GM13976 (cell line): ENCODE measurements around the gene ANKRD9.

Experiments
- DNase-seq: peaks from one replicate; pipeline ENCODE4 v3.0.0; 2012; ENCODE audit warnings: low spot score
- in situ Hi-C: fragments of 300-500 bp; cut with MboI; formaldehyde crosslinking; loops from one replicate; pipeline ENCODE4 v1.12.0; 2022; ENCODE audit warnings: low sequenced_read_pairs, mixed read lengths, inconsistent platforms; ENCODE audit not compliant: unreplicated experiment
- TF ChIP-seq, protein P1 (sequence below): IDR thresholded peaks from 2 replicates; pipeline ENCODE4 v1.5.1; 2012; ENCODE audit warnings: borderline replicate concordance, mild to moderate bottlenecking; ENCODE audit not compliant: insufficient read depth; ENCODE audit errors: extremely low read depth, missing control alignments, control extremely low read depth

The ANKRD9 gene

GRCh38 chr14:102510616-102511520 lies 1.3 kb upstream of the ANKRD9 start:
- TF ChIP-seq, protein P1, sequence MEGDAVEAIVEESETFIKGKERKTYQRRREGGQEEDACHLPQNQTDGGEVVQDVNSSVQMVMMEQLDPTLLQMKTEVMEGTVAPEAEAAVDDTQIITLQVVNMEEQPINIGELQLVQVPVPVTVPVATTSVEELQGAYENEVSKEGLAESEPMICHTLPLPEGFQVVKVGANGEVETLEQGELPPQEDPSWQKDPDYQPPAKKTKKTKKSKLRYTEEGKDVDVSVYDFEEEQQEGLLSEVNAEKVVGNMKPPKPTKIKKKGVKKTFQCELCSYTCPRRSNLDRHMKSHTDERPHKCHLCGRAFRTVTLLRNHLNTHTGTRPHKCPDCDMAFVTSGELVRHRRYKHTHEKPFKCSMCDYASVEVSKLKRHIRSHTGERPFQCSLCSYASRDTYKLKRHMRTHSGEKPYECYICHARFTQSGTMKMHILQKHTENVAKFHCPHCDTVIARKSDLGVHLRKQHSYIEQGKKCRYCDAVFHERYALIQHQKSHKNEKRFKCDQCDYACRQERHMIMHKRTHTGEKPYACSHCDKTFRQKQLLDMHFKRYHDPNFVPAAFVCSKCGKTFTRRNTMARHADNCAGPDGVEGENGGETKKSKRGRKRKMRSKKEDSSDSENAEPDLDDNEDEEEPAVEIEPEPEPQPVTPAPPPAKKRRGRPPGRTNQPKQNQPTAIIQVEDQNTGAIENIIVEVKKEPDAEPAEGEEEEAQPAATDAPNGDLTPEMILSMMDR: no peak
- in situ Hi-C loops: no loop called here
- peak; percentile 57 for DNase-seq

DNA sequence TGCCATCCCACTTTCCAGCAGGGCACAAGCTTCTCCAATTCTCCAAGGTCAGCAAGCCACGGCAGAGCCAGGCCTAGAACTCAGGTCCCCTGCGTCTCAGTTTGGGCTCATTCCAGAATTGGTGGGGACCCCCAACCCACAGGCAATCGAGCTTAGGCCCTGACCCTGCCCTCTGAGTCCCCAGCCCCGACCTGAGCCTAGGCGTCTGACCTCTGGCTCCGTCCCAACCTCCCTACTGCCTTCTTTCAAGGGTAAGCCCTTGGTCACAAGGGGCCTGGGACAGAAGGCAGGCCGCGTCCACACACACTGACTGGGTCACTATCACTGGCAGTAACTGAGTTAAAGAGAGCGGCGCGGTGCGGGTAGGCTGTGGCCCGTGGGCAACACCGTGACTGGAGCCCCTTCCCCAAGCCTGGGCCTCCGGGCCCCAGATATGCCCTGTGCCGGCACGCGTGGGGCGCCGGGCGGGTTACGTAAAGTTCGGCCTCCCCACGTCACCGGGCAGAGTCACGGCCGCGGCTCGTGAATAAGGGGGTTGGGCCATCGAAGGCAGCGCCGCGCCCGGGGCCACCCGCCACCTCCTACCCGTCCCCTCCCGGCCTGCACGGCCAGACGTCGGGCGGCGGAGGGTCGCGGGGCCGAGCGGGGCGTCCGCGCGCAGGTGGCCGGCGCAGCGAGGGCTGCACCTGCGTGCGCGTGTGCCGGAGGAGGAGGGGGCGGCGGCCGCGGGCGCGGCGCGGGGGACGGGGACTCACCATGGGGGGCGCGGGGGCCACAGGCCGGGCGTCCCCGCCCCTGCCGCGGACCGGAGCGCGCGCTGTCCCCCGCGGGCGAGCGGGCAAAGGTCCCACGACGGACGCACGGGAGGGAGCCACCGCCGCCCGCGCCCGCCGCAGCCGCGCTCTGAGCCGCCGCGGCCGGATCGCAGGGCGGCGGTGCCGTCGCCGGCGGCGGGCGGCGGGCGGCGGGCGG lies 516 bp downstream of the ANKRD9 start:
- TF ChIP-seq, protein P1: no peak
- DNase-seq: no peak
- in situ Hi-C loops: no loop called here

- no peak for DNase-seq
- TF ChIP-seq, protein P1: no peak
- in situ Hi-C loops: no loop called here
Measured at GRCh38 chr14:102508410-102508773, 1.2 kb downstream of the ANKRD9 start.

- TF ChIP-seq, protein P1: no peak
- no peak for DNase-seq
- in situ Hi-C loops: no loop called here
Measured at GRCh38 chr14:102507857-102508312, 1.7 kb downstream of the ANKRD9 start.

- TF ChIP-seq, protein P1: no peak
- in situ Hi-C loops: no loop called here
- DNase-seq: no peak
Measured at GRCh38 chr14:102507081-102507856, 2.3 kb downstream of the ANKRD9 start.

DNA sequence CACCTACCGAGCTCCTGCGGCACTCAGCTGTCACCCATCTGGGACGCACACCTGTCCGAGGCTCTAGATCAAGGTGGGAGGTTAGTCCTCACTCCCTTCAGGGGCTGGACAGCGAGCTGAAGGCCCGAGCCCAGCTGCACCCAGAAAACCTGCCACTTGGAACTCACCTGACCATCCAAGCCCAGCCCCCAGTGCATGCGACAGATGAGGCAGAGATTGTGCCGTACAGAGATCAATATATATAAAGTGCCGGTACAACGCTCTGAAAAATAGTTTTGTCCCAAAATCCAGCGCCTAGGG lies 3.0 kb downstream of the ANKRD9 start:
- TF ChIP-seq, protein P1: no peak
- no peak for DNase-seq
- in situ Hi-C loops: no loop called here
